NCI-H1417 (cell line): Measurements from ENCODE around the gene SH3GLB2.
"Not testable (repeated sequence)": the region's sequence is repeated elsewhere in the genome, so short reads cannot be mapped to it uniquely, and the experiment has no call there.

Experiments
- DNase-seq, 3 experiments: peaks; one replicate each; lab custom pipeline; 2025; lab: John Stamatoyannopoulos, UW

The SH3GLB2 gene

GRCh38 chr9:129014608-129015007, 13.5 kb downstream of the SH3GLB2 start:
- DNase-seq = no peak

GRCh38 chr9:129014124-129014523, 14.0 kb downstream of the SH3GLB2 start:
- DNase-seq = no peak

DNA sequence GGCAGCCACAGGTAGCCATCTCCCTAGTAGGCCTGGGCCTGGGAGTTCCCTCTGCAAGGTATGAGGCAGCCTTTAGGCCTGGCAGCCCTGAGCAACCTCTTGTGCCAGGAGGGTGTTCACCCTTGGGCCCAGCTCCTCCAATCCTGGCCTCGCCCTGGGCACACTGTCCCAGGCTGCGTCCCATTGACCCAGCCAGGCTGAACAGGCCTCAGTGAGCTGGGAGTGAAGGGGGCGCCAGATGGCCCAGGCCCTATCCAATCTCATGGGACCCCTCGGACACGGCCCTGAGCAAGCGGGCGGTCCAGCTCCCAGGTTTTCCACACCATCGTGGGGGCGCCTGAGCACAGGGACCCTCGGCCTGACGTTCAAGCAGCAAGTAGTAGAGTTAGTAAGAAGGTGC, 14.5 kb downstream of the SH3GLB2 start:
- DNase-seq = no peak

DNA sequence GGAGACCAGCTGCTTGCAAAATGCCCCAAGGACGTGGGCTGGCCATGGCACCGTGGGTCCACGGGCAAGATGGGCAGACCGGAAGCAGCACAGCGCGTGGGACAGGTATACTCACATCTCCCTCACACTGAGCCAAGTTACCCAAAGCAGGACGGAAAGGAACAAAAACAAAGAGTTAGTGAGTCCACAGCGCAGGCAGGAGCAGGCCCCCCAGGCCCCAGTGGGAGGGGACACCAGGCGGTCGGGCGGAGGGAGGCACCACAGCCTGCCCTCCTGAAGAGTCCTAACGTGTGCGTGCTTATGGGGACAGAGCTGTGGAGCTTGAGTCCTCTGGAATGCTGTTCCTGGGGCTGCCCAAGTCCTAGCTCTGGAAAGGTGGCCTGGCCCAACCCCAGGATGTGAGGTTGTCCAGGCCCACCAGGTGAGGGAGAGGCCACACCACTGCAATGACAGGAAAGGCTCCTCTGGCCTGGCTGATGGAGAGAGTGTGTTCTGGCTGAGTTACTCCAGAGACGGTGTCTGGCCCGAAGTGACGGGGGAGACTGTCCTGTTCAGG, 15.2 kb downstream of the SH3GLB2 start:
- DNase-seq = no peak

GRCh38 chr9:129012343-129012742, 15.8 kb downstream of the SH3GLB2 start:
- no peak for DNase-seq

DNA sequence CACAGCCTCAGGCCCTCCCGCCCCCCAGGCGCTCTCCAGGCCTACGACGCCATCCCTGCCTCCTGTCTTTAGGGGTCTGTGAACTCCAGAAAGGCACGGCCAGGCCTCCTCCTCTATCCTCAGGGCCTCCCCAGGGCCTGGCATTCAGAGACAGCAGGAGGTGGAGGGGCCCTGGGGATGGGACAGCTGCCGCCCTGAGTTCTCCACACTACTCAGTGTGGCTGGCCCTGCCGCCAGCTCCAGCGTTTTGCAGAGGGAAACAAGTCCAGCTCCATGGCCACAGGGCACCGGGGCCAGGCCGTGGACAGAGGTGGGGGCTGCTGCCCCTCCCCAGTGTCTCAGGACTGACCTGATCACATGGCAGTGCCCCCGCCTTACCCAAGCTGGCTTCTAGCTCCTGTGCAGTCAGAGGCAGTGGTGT, 16.4 kb downstream of the SH3GLB2 start:
- DNase-seq = no peak

DNA sequence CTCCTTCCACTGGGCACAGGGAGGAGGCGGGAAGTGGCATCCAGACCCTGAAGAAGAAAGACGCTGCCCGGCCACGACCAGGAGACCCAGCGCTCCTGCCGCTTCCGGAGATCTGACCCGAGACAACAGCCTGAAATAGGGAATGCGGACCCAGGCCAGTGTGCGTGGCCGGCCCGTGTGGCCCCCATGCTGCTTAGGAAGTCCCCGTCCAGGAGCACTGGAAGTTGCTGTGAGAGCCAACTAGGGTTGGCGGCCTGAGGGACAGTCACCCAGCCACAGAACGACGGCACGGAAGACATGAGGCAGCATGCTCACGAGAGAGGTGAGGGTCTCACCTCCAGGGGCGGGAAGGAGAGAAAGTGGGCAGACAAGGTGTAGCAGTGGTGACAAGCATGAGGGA, 17.0 kb downstream of the SH3GLB2 start:
- DNase-seq = no peak

DNA sequence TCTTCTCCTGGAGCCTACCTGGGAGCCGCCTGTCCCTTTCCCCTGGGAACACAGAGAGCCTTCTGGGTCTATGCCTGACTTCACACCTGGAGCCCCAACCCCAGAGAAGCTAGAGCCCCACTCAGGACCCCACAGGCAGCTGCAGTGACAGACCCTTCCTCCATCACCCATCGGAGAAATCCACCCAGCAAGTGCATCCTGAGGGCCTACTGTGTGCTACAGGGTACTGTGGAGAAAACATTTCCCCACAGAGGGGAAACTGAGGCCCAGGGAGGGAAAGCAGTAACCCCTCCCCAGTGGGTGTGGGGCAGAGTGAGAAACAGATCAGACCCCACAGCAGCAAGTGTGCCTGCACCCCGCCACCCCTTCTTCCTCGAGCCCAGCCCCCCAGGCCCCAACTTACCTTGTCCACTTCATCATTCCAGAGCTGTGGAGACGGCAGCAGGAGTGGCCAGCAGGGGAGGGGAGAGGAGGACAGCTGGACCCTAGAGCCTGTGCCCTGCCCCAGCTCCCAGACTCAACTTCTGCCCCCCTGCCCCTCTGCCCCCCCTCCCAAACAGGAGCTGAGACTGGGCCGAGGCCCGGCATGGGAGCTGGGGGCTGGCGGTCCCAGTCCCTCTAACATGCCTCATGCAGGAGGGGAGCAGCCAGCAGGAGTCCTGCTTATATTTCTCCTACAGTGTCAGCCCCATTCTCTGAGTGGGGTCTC, 17.7 kb downstream of the SH3GLB2 start:
- DNase-seq = no peak

- no peak for DNase-seq
These were observed 18.5 kb downstream of the SH3GLB2 start for GRCh38 chr9:129009584-129010141.

DNA sequence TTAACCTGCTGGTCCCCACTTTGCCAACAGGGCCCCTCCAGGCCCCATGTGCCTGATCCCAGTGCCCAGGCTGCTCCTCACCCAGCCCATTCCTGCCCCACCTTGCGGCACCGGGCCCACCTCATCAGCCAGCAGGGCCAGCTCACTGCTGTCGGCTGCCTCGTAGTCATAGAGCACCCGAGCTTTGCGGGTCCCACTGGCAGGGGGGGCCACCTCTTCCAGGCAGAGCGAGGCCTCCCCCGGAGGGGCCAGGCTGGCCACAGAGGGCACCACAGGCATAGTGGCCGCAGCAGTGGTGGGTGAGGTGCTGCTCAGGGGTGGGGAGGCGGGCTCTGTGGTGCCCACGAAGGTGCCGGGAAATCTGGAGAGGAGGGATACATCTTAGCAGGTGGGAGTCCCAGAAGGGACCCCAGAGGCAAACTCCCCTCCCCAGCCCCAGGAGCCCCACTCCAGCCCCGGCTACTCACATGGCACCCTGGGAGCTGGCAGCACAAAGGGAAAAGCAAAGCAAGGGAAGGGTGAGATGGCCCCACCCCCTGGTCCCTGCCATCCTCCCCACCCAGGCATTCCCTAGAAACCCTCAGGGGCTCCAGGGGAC, 19.0 kb downstream of the SH3GLB2 start:
- no peak for DNase-seq

DNA sequence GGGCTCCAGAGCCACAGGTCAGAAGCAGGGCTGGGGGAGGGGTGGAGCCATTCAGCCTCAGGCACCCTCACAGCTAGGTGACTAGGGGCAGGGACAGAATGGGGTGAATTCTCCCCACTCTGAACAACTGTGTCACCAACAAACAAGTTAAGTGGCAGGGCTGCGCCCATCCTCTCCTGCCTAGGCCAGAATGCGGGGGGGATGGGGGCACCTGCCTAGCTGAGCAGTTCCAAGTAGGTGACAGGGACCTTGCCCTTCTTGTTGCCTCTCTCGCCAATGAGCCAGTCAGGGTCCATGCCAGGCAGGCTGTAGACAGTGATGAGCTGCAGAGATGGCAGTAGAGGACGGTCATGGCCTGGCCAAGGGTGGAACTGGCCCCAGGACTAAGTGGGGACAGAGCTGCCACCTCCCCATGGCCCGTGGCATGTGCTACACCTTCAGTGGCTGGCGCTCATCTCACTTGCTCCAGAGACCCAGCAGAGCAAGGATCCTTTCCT, 19.6 kb downstream of the SH3GLB2 start:
- no peak for DNase-seq

- no peak for DNase-seq
These were observed 20.2 kb downstream of the SH3GLB2 start for GRCh38 chr9:129007766-129008468.

GRCh38 chr9:129007035-129007765, 20.9 kb downstream of the SH3GLB2 start:
- peak in 1 of 3 experiments; percentile 25 for DNase-seq

DNA sequence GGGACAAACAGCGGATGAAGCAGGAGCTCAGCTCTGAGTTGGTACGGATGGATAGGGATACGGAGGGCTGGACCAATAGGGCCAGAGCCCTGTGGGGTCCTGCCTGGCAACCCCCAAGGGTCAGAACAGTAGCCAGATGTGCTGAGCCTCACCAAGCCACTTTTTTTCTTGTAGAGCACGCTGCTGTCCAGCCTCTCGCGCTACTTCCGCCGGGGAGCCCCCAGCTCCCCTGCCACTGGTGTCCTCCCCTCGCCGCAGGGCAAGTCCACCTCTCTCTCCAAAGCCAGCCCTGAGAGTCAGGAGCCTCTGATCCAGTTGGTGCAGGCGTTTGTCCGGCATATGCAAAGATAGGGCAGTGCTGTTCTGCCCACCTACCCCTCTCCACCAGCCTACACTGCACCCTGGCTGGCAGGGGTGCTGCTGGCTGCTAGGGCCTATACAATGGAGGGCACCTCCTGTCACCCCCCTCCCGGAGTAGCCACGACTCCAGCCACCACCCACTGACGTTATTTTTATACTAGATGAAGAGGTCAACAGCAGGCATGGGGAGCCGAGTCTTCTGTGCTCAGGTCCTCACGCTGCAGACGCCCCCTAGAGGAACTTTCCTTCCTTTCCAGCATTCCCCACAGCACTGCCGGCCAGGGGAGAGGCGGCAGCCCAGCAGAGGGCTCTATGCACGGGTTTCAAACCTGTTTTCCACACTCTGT, 21.6 kb downstream of the SH3GLB2 start:
- peak in 2 of 3 experiments; percentile 64 to 80 for DNase-seq

DNA sequence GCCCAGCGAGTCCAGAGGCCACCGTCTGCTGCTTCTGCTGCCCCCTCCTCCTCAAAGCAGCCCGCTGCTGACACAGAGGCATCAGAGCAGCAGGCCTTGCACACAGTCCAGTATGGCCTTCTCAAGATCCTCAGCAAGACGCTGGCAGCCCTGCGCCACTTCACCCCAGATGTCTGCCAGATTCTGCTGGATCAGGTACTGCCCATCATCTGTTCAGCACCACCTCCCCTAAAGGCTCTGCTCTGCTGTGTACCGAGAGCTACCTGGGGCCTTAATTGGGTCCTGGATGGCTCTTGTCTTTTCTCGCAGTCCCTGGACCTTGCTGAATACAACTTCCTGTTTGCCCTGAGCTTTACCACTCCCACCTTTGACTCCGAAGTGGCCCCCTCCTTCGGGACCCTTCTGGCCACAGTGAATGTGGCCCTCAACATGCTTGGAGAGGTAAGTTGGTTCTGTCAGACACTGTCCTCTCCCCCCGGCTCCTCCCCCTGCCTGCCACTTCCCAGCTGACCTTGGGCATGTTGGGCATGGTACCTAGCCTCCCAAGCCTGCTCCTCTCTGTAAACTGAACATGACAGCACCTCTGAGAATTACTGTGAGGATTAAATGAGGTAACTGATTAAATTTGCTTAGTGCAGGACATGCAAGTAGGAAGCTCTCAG, 22.7 kb downstream of the SH3GLB2 start:
- DNase-seq = no peak

- not testable (repeated sequence) for DNase-seq
These were observed 24.0 kb downstream of the SH3GLB2 start for GRCh38 chr9:129004173-129004572.

- no peak for DNase-seq
These were observed 25.1 kb downstream of the SH3GLB2 start for GRCh38 chr9:129002992-129003391.

DNA sequence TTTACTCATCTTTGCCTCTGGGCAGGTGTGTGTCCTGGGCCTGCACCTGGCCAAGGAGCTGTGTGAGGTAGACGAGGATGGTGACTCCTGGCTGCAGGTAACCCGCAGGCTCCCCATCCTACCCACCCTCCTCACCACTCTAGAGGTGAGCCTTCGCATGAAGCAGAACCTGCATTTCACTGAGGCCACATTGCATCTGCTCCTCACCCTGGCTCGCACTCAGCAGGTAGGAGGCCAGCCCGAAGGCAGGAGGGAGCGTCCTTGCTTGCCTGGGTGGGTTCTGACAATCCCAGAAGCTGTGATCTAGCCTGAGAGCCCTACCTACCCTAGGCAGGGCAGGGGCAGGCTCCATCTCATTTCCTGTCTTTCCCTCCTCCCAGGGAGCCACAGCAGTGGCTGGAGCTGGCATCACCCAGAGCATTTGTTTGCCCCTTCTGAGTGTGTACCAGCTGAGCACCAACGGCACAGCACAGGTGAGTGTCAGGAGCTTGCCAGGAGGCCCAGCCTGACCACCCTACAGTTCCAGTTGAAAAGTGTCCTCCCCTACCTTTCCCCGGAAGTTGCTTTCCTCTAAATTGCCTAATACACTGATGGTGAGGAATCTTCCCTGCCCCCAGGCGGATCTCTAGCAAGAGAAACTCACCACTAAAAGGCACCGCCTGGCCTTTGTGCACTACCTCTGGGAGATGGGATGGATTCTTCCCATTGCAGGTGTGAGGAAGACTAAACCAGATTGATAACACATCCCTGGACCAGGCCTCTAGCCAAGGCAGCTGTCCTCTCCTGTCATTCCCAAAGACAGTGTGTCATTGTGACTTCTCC, 26.4 kb downstream of the SH3GLB2 start:
- no peak for DNase-seq

DNA sequence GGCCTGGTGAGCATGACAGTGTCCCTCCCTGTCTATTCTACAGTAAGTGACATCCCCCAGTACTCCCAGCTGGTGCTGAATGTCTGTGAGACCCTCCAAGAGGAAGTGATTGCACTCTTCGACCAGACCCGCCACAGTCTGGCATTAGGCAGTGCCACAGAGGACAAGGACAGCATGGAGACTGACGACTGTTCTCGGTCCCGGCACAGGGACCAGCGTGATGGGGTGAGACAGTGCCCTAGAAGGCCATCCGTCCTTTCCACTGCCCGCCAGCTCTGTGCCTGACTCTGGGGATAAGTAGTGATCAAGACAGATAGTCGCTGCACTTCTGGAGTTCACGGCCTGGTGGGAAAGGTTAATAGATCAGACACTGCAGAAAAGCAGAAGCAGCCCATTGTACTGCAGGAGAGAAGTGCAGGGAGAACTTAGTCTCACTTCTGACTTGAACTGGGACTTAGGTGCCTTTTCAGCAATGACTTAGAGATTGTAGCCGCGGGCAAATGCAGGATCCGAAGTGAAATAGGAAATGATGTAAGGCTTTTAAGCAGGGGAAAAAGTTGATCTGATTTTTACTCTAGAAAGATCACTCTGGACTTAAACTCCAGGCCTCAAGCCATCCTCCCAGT, 28.4 kb downstream of the SH3GLB2 start:
- no peak for DNase-seq
